Colonic mucosa (tissue), 4 donors: Measurements from ENCODE around the gene PRRT4. TPM values are rescaled to one million over a fixed set of nuclear protein-coding genes. Genes with fewer than 3 reads are reported as not detected.

Experiments
- DNase-seq: peaks from one replicate; pipeline ENCODE4 v3.0.0-alpha.2; 2020
- H3K27ac ChIP-seq: fragments of 200-600 bp; one replicate; pipeline ENCODE4 v1.8.0; 2021
- H3K27me3 ChIP-seq: fragments of 200-600 bp; one replicate; pipeline ENCODE4 v1.8.0; 2021
- H3K36me3 ChIP-seq: fragments of 200-600 bp; one replicate; pipeline ENCODE4 v1.8.0; 2021
- H3K4me1 ChIP-seq: fragments of 200-600 bp; one replicate; pipeline ENCODE4 v1.8.0; 2021; ENCODE audit warnings: mild to moderate bottlenecking
- H3K4me3 ChIP-seq: fragments of 200-600 bp; one replicate; pipeline ENCODE4 v1.8.0; 2021
- H3K9ac ChIP-seq, 2 donors: one replicate each; pipeline ENCODE4 v1.7.0; 2013; ENCODE audit warnings: control low read depth in 2 of 2, low read depth in 2 of 2, low read length in 2 of 2
- H3K9me3 ChIP-seq: fragments of 200-600 bp; one replicate; pipeline ENCODE4 v1.8.0; 2021
- intact Hi-C: fragments of 100-400 bp; cut with DNase I; formaldehyde crosslinking; loops from one replicate; pipeline ENCODE4 v1.14.1; 2022
- total RNA-seq, 2 donors: library from RNA; stranded (reverse); fragmentation: NEBNext Ultra II Directional in 1 of 2; extraction: Animal tissue kit (Norgen Biotek cat#: 25700) in 1 of 2; gene quantifications; one replicate each; pipeline ENCODE4 v1.2.1, GENCODE V29; 2021
- TF ChIP-seq, protein P1 (sequence below): fragments of 200-600 bp; IDR thresholded peaks from one replicate; pipeline ENCODE4 v1.8.0; 2022; ENCODE audit warnings: antibody characterized with exemption, mild to moderate bottlenecking
- donor health status: healthy.
- donor health status: DM: no; HTN: no; CAD: no.
- donor health status: DM: no; HTN: no; CAD: no.

Gene PRRT4
- total RNA-seq, 2 donors from 2014 or later = 0.24 TPM; not detected in 1

- Histone ChIP-seq H3K9ac (no peak overlapping the region), H3K36me3 (peaks cover 22% of the 10 kb centered on the region), H3K27me3 (no peaks in the 10 kb centered on the region), H3K27ac (no peak overlapping the region), H3K9me3 (no peaks in the 10 kb centered on the region), H3K4me3 (no peak overlapping the region), H3K4me1 (no peaks in the 10 kb centered on the region)
- intact Hi-C loops = no loop called here
- DNase-seq = no peak
- TF ChIP-seq, protein P1, sequence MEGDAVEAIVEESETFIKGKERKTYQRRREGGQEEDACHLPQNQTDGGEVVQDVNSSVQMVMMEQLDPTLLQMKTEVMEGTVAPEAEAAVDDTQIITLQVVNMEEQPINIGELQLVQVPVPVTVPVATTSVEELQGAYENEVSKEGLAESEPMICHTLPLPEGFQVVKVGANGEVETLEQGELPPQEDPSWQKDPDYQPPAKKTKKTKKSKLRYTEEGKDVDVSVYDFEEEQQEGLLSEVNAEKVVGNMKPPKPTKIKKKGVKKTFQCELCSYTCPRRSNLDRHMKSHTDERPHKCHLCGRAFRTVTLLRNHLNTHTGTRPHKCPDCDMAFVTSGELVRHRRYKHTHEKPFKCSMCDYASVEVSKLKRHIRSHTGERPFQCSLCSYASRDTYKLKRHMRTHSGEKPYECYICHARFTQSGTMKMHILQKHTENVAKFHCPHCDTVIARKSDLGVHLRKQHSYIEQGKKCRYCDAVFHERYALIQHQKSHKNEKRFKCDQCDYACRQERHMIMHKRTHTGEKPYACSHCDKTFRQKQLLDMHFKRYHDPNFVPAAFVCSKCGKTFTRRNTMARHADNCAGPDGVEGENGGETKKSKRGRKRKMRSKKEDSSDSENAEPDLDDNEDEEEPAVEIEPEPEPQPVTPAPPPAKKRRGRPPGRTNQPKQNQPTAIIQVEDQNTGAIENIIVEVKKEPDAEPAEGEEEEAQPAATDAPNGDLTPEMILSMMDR = no peak
Observed at GRCh38 chr7:128323459-128324367, 37.8 kb downstream of the PRRT4 start.

DNA sequence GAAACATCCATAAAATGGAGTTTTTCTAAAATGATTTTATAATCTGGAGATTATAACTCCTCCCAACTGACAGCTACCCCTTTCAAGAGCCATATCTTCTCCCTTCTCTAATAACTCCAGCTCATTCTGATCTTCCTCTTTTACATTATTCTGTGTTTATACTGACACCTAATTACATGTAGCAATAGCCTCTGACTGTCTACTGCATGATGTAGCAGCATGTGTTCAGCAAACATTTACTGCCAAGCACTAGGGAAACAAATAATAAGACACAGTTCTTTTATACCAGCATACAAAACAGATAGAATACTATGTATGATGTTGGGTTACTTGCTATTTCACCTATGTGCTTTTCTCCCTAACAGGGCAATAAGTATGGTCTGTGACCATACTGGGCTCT lies 38.5 kb downstream of the PRRT4 start:
- no peaks in the 10 kb centered on the region for H3K27me3 ChIP-seq
- H3K36me3 ChIP-seq = peaks cover 17% of the 10 kb centered on the region
- intact Hi-C loops = no loop called here
- TF ChIP-seq, protein P1 = no peak
- H3K4me3 ChIP-seq = no peak overlapping the region
- H3K4me1 ChIP-seq = no peaks in the 10 kb centered on the region
- no peak for DNase-seq
- no peak overlapping the region for H3K27ac ChIP-seq
- H3K9ac ChIP-seq = no peak overlapping the region
- no peaks in the 10 kb centered on the region for H3K9me3 ChIP-seq

DNA sequence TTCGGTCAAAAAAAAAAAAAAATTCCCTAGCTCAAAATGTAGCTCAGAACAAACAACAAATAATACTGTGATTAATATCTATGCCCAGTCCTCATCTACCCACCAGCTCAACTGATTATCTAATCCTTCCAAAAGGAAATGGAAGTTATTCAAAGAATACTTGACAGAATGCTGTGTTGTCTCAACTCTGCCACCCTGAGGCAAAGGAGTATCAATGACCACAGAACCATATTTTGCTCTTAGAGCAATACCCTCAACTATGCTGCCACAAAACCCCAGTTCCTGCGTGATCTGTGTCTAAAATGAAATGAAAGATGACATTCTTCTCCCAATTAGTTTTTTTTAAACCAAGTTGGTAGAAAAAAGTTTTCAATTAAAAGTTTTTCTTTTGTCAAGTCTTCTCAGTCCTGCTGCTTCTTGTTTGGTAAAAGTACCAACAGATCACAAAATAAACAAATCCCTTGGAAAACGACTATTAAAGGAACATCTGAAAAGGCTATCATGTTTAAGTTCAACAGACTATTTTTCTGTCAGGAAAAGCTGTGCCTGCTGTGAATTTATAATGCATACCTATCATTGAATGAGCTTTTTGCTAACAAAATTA lies 39.3 kb downstream of the PRRT4 start:
- Histone ChIP-seq H3K4me3 (no peak overlapping the region), H3K9me3 (no peaks in the 10 kb centered on the region), H3K36me3 (peaks cover 16% of the 10 kb centered on the region), H3K9ac (no peak overlapping the region), H3K27me3 (no peaks in the 10 kb centered on the region), H3K4me1 (no peaks in the 10 kb centered on the region), H3K27ac (no peak overlapping the region)
- no peak for DNase-seq
- intact Hi-C loops = no loop called here
- TF ChIP-seq, protein P1 = peak; percentile 17

DNA sequence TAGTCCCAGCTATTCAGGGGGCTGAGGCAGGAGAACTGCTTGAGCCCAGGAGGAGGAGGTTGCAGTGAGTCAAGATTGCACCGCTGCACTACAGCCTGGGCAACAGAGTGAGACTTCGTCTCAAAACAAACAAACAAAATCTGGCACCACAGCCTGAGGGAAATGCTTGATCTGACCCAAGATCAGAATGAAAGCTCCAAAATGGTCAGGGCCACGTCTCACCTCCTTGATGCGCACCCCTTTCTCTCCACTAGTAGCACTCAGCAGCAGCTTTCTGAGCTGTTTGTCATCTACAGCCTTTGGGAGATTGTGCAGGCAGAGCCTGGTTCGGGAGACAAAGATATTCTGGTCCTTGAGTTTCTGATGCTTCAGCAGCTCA lies 40.5 kb downstream of the PRRT4 start:
- peaks cover 16% of the 10 kb centered on the region for H3K36me3 ChIP-seq
- no peaks in the 10 kb centered on the region for H3K4me1 ChIP-seq
- H3K4me3 ChIP-seq = no peak overlapping the region
- TF ChIP-seq, protein P1 = no peak
- H3K9ac ChIP-seq = no peak overlapping the region
- intact Hi-C loops = no loop called here
- DNase-seq = no peak
- H3K27me3 ChIP-seq = no peaks in the 10 kb centered on the region
- no peak overlapping the region for H3K27ac ChIP-seq
- H3K9me3 ChIP-seq = no peaks in the 10 kb centered on the region

DNA sequence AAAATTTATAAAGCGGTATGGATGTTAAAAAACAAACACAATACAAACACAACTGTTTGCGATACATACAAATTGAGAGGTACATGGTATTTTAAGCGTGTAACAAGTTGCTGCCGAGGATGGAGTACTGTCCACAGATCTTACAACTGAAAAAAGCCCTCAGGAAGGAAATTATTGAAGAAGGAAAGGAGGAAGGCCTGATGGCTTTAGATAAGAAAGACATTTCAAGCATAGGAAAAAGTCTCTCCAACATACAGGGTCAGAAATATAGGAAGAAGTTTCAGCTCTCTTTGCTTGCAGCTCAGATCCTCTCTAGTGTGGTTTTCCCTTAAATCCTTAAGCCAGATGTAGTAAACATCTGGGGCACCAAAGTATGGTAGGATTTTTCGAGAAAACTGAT lies 42.8 kb downstream of the PRRT4 start:
- no peaks in the 10 kb centered on the region for H3K27me3 ChIP-seq
- TF ChIP-seq, protein P1 = no peak
- no peak overlapping the region for H3K9ac ChIP-seq
- intact Hi-C loops = no loop called here
- H3K36me3 ChIP-seq = peaks cover 12% of the 10 kb centered on the region
- no peaks in the 10 kb centered on the region for H3K4me1 ChIP-seq
- H3K9me3 ChIP-seq = no peaks in the 10 kb centered on the region
- DNase-seq = no peak
- no peak overlapping the region for H3K27ac ChIP-seq
- no peak overlapping the region for H3K4me3 ChIP-seq
